GM18951 (cell line): ENCODE measurements around the gene ZNF358.

Experiments used
- POLR2A ChIP-seq: IDR thresholded peaks from 4 replicates; pipeline ENCODE4 v1.6.1; 2011; ENCODE audit warnings: mild to moderate bottlenecking; ENCODE audit not compliant: insufficient read length, insufficient read depth; ENCODE audit errors: extremely low read depth
- in situ Hi-C: fragments of 300-500 bp; cut with MboI; formaldehyde crosslinking; loops from one replicate; pipeline ENCODE4 v1.12.0; 2022; ENCODE audit warnings: low sequenced_read_pairs, mixed read lengths, inconsistent platforms; ENCODE audit not compliant: unreplicated experiment

Gene ZNF358

GRCh38 chr19:7540761-7541474 lies 25.0 kb downstream of the ZNF358 start:
- in situ Hi-C loops, result no loop called here
- no peak for TF ChIP-seq POLR2A

GRCh38 chr19:7541475-7541824 lies 25.5 kb downstream of the ZNF358 start:
- in situ Hi-C loops, result no loop called here
- TF ChIP-seq POLR2A, result no peak

- in situ Hi-C loops, result no loop called here
Observed at GRCh38 chr19:7541828-7542443, 26.0 kb downstream of the ZNF358 start.

GRCh38 chr19:7542556-7543348 lies 26.8 kb downstream of the ZNF358 start:
- in situ Hi-C loops, result no loop called here
- TF ChIP-seq POLR2A, result no peak

More at GRCh38 chr19:7541828-7542443, 26.0 kb downstream of the ZNF358 start:
- TF ChIP-seq POLR2A, result no peak

GRCh38 chr19:7544626-7545025 lies 28.7 kb downstream of the ZNF358 start:
- no peak for TF ChIP-seq POLR2A
- in situ Hi-C loops, result no loop called here

GRCh38 chr19:7545300-7545699 lies 29.4 kb downstream of the ZNF358 start:
- in situ Hi-C loops, result no loop called here
- no peak for TF ChIP-seq POLR2A

GRCh38 chr19:7545904-7546303 lies 30.0 kb downstream of the ZNF358 start:
- in situ Hi-C loops, result no loop called here
- TF ChIP-seq POLR2A, result no peak

- no peak for TF ChIP-seq POLR2A
- in situ Hi-C loops, result no loop called here
Observed at GRCh38 chr19:7547159-7547558, 31.3 kb downstream of the ZNF358 start.

GRCh38 chr19:7549429-7550148 lies 33.7 kb downstream of the ZNF358 start:
- in situ Hi-C loops, result loop anchor here (25.0 kb wide), 1 partner anchor 263 kb away; no protein-coding TSS in a partner anchor

GRCh38 chr19:7550169-7550770 lies 34.4 kb downstream of the ZNF358 start:
- TF ChIP-seq POLR2A, result no peak
- in situ Hi-C loops, result loop anchor here (25.0 kb wide), 1 partner anchor 262 kb away; no protein-coding TSS in a partner anchor

More at GRCh38 chr19:7549429-7550148, 33.7 kb downstream of the ZNF358 start:
- TF ChIP-seq POLR2A, result no peak

- in situ Hi-C loops, result loop anchor here (25.0 kb wide), 1 partner anchor 261 kb away; no protein-coding TSS in a partner anchor
- no peak for TF ChIP-seq POLR2A
Observed at GRCh38 chr19:7550987-7551761, 35.3 kb downstream of the ZNF358 start.

GRCh38 chr19:7552781-7553180 lies 36.9 kb downstream of the ZNF358 start:
- in situ Hi-C loops, result loop anchor here (25.0 kb wide), 1 partner anchor 260 kb away; no protein-coding TSS in a partner anchor
- no peak for TF ChIP-seq POLR2A
